ENCODE measurements around the gene KRTAP5-10.
"Not testable (repeated sequence)": the region's sequence is repeated elsewhere in the genome, so short reads cannot be mapped to it uniquely, and the experiment has no call there.

The KRTAP5-10 gene

DNA sequence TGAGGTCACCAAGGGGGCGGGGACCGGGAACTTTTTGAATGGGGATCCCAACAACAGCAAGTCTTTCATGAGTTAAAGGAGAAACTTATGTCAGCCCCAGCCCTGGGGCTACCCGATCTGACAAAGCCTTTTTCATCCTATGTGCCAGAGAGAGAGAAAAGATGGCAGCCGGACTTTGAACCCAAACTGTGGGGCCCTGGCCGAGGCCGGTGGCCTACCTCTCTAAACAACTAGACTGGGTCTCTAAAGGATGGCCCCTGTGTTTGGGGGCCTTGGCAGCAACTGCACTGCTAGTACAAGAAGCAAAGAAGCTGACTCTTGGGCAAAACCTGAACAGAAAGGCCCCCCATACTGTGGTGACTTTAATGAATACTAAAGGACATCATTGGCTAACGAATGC, 48.6 kb downstream of the KRTAP5-10 start:
- not testable (repeated sequence) for DNase-seq

- not testable (repeated sequence) for DNase-seq
These were observed 49.1 kb downstream of the KRTAP5-10 start for GRCh38 chr11:71614366-71614917.

DNA sequence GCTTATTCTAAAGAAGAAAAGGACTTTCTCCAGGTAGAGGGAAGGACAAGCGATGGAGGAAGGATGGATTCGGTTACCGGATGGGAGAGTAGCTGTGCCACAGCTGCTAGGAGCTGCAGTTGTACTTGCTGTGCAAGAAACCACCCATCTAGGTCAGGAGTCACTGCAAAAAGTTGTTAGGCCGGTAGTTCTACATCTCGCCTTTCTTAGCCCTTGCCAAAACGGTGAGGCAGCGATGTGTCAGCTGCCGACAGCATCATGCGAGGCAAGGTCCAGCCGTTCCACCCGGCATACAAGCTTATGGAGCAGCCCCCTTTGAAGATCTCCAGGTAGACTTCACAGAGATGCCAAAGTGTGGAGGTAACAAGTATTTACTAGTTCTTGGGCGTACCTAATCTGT, 49.6 kb downstream of the KRTAP5-10 start:
- DNase-seq, result not testable (repeated sequence)
